B cell (primary cell): ENCODE results near the gene PRR4. TPM values are rescaled to one million over a fixed set of nuclear protein-coding genes. Genes with fewer than 3 reads are reported as not detected.

ENCODE experiments used
- ATAC-seq: fragments of 200-7000 bp; cut with Tn5 transposase; one replicate; pipeline ENCODE4 v1.10.0; 2021; ENCODE audit warnings: low read depth, mild to moderate bottlenecking, moderate number of reproducible peaks, moderate library complexity
- CTCF ChIA-PET: fragments of 350-600 bp; sonication (Branson Sonifier 250); formaldehyde crosslinking; loops from one replicate; lab custom pipeline; 2021; ENCODE audit warnings: antibody characterized with exemption, inconsistent platforms; lab: Charles Lee
- POLR2A ChIA-PET: fragments of 350-600 bp; sonication (Branson Sonifier 250); formaldehyde crosslinking; loops from one replicate; lab custom pipeline; 2021; ENCODE audit warnings: antibody characterized with exemption; lab: Charles Lee
- DNase-seq: peaks from one replicate; pipeline ENCODE4 v3.0.0; 2013
- H2AFZ ChIP-seq: 2 replicates; pipeline ENCODE4 v1.6.1; 2012; ENCODE audit warnings: mild to moderate bottlenecking, low read depth, low read length; ENCODE audit not compliant: insufficient read depth, poor library complexity, severe bottlenecking
- H3K27ac ChIP-seq, 2 donors: 1 replicate in 1 of 2; 2 replicates in 1 of 2; pipeline ENCODE4 v1.5.1; 2012 to 2013; ENCODE audit warnings: low read length in 2 of 2, mild to moderate bottlenecking in 2 of 2, moderate library complexity in 1 of 2
- H3K27me3 ChIP-seq, 4 experiments: fragments of 200-600 bp in 1 of 4; sonication (generic) in 1 of 4; replicated peaks in 1 of 4; 1 replicate in 2 of 4; 2 replicates in 2 of 4; pipeline versions ENCODE4 v1.6.1 to v1.7.0; 2013 to 2016; ENCODE audit warnings: low read length in 3 of 4, mild to moderate bottlenecking in 2 of 4, mixed read lengths in 1 of 4, moderate library complexity in 1 of 4; ENCODE audit not compliant: insufficient read depth in 4 of 4, control insufficient read depth in 3 of 4; ENCODE audit errors: control extremely low read depth in 1 of 4
- H3K36me3 ChIP-seq, 2 experiments: replicated peaks in 1 of 2; 1 replicate in 1 of 2; 2 replicates in 1 of 2; pipeline versions ENCODE4 v1.6.1 to v1.7.1; 2013; ENCODE audit warnings: low read length in 1 of 2; ENCODE audit not compliant: insufficient read depth in 2 of 2, control insufficient read depth in 1 of 2; ENCODE audit errors: control extremely low read depth in 1 of 2, extremely low read depth in 1 of 2
- H3K4me1 ChIP-seq, 2 donors: fragments of 200-600 bp in 1 of 2; sonication (generic) in 1 of 2; 1 replicate in 1 of 2; 2 replicates in 1 of 2; pipeline versions ENCODE4 v1.5.1 to v1.6.1; 2013 to 2017; ENCODE audit warnings: low read length in 2 of 2; ENCODE audit not compliant: control insufficient read depth in 2 of 2, insufficient read depth in 2 of 2
- H3K4me2 ChIP-seq: replicated peaks from 2 replicates; pipeline ENCODE3; 2012; ENCODE audit warnings: mild to moderate bottlenecking, low read depth, low read length; ENCODE audit not compliant: poor library complexity, severe bottlenecking
- H3K4me3 ChIP-seq, 5 experiments: fragments of 200-600 bp in 1 of 5; sonication (generic) in 1 of 5; 1 replicate in 3 of 5; 2 replicates in 2 of 5; pipeline versions ENCODE4 v1.5.1 to v1.7.0; 2011 to 2016; ENCODE audit warnings: low read length in 4 of 5, mild to moderate bottlenecking in 4 of 5, low read depth in 2 of 5, control low read depth in 1 of 5, moderate library complexity in 1 of 5; ENCODE audit not compliant: insufficient read depth in 1 of 5; ENCODE audit errors: control extremely low read depth in 1 of 5, extremely low read depth in 1 of 5
- H3K79me2 ChIP-seq: fragments of 200-600 bp; sonication (generic); one replicate; pipeline ENCODE4 v1.6.0; 2016; ENCODE audit warnings: low read length; ENCODE audit not compliant: control insufficient read depth, insufficient read depth
- H3K9ac ChIP-seq: fragments of 200-600 bp; sonication (generic); 2 replicates; pipeline ENCODE4 v1.6.1; 2017; ENCODE audit warnings: mild to moderate bottlenecking, low read length, moderate library complexity
- H3K9me3 ChIP-seq, 3 donors: one replicate each; pipeline versions ENCODE4 v1.6.1 to v1.7.1; 2013; ENCODE audit warnings: low read length in 2 of 3; ENCODE audit not compliant: control insufficient read depth in 2 of 3, insufficient read depth in 1 of 3; ENCODE audit errors: control extremely low read depth in 1 of 3
- H4K20me1 ChIP-seq: 2 replicates; pipeline ENCODE4 v1.6.0; 2012; ENCODE audit warnings: mild to moderate bottlenecking, low read length; ENCODE audit not compliant: insufficient read depth, control insufficient read depth, poor library complexity, severe bottlenecking
- H3K27ac Mint-ChIP-seq: one replicate; pipeline ENCODE4 v1.8.0; 2021; ENCODE audit warnings: mixed read lengths
- H3K27me3 Mint-ChIP-seq: one replicate; pipeline ENCODE4 v1.8.0; 2021; ENCODE audit warnings: mixed read lengths
- H3K4me1 Mint-ChIP-seq: one replicate; pipeline ENCODE4 v1.8.0; 2021; ENCODE audit warnings: mixed read lengths
- H3K4me3 Mint-ChIP-seq: one replicate; pipeline ENCODE4 v1.8.0; 2021; ENCODE audit warnings: mixed read lengths
- H3K9me3 Mint-ChIP-seq: one replicate; pipeline ENCODE4 v1.8.0; 2022; ENCODE audit warnings: mixed read lengths; ENCODE audit not compliant: insufficient read depth
- EZH2 ChIP-seq: IDR thresholded peaks from 2 replicates; pipeline ENCODE4 v1.6.1; 2012; ENCODE audit warnings: borderline replicate concordance, low read depth, mild to moderate bottlenecking, moderate library complexity, low read length; ENCODE audit not compliant: insufficient read depth, poor library complexity, severe bottlenecking
- WGBS: methylation state at CpG from one replicate; pipeline ENCODE4 v1.1.5; 2013; ENCODE audit warnings: missing lambda C conversion rate; ENCODE audit not compliant: insufficient coverage; 5-methylcytosine and 5-hydroxymethylcytosine counted together
- intact Hi-C: fragments of 100-400 bp; cut with micrococcal nuclease; formaldehyde crosslinking; loops from one replicate; pipeline ENCODE4 v1.10.0; 2022
- polyA plus RNA-seq: library from polyadenylated mRNA; depleted of rRNA; stranded (reverse); fragments of >200 nt; gene quantifications from 2 replicates; pipeline ENCODE4 v1.2.3, GENCODE V29; 2012
- total RNA-seq, 2 donors: library from RNA; stranded (reverse); fragments of 120-200 nt in 1 of 2; gene quantifications; 1 replicate in 1 of 2; 2 replicates in 1 of 2; pipeline versions ENCODE4 v1.2.3 to v1.2.4, GENCODE V29; 2013 to 2022
- TF ChIP-seq, protein P1 (sequence below): fragments of 200-600 bp; IDR thresholded peaks from one replicate; pipeline ENCODE4 v1.8.0; 2022; ENCODE audit warnings: antibody characterized with exemption, mild to moderate bottlenecking

The PRR4 gene
- total and polyA plus RNA-seq, 2 donors (not counting 1 experiment from before 2014, with no cell fraction given), result 1.8 to 1.9 TPM

DNA sequence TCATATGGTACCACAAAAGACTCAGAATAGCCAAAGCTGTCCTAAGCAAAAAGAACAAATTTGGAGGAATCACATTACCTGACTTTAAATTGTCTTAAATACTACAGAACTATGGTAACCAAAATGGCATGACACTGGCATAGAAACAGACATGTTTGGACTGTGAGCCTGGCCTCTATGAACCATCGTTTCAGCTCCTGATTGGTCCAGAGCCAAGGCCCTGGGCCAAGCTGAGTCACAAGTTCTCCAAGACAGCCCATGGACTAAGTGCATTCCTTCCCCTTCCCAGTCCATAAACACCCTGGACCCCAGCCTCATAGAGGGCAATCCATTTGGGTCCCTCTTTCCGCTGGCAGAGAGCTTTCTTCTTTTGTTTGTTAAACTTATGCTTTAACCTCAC lies 12.1 kb upstream of the PRR4 start:
- intact Hi-C loops, result no loop called here
- ChIA-PET POLR2A (no interaction called here), CTCF (no interaction called here)
- no peaks in the 10 kb centered on the region for H3K4me1 Mint-ChIP-seq
- H3K9me3 ChIP-seq, result peaks cover 0 to 27% (median 18%) of the 10 kb centered on the region in 3 donors
- TF ChIP-seq EZH2, result no peak
- TF ChIP-seq, protein P1, sequence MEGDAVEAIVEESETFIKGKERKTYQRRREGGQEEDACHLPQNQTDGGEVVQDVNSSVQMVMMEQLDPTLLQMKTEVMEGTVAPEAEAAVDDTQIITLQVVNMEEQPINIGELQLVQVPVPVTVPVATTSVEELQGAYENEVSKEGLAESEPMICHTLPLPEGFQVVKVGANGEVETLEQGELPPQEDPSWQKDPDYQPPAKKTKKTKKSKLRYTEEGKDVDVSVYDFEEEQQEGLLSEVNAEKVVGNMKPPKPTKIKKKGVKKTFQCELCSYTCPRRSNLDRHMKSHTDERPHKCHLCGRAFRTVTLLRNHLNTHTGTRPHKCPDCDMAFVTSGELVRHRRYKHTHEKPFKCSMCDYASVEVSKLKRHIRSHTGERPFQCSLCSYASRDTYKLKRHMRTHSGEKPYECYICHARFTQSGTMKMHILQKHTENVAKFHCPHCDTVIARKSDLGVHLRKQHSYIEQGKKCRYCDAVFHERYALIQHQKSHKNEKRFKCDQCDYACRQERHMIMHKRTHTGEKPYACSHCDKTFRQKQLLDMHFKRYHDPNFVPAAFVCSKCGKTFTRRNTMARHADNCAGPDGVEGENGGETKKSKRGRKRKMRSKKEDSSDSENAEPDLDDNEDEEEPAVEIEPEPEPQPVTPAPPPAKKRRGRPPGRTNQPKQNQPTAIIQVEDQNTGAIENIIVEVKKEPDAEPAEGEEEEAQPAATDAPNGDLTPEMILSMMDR, result no peak
- no peaks in the 10 kb centered on the region for H3K79me2 ChIP-seq
- H3K27me3 ChIP-seq, result no peaks in the 10 kb centered on the region
- H3K36me3 ChIP-seq, result peaks cover 3 to 12% of the 10 kb centered on the region in 2 experiments
- WGBS, result 100% methylated on average over 2 of the region's 2 CpGs
- no peak overlapping the region for H3K4me3 ChIP-seq
- no peak overlapping the region for H3K4me2 ChIP-seq
- H3K9me3 Mint-ChIP-seq, result peaks cover 22% of the 10 kb centered on the region
- H3K4me3 Mint-ChIP-seq, result no peak overlapping the region
- H4K20me1 ChIP-seq, result no peaks in the 10 kb centered on the region
- H2AFZ ChIP-seq, result no peak overlapping the region
- ATAC-seq (no peak), DNase-seq (no peak)
- no peak overlapping the region for H3K9ac ChIP-seq
- no peaks in the 10 kb centered on the region for H3K4me1 ChIP-seq
- no peak overlapping the region for H3K27ac Mint-ChIP-seq
- no peak overlapping the region for H3K27ac ChIP-seq
- no peaks in the 10 kb centered on the region for H3K27me3 Mint-ChIP-seq

DNA sequence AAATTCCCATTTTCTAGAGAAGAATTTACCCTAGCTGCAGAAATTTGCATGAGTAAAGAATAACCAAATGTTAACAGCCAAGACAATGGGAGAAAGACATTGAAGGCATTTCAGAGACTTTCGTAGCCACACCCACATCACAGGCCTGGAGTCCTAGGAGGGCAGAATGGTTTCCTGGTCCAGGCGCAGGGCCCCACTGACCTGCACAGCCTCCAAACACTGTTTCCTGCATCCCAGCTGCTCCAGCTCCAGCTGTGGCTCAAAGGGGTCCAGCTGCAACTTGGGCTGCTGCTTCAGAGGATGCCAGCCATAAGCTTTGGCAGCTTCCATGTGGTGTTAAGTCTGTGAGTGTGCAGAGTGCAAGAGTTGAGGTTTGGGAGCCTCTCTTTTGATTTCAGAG lies 6.5 kb upstream of the PRR4 start:
- Histone ChIP-seq H3K9ac (no peak overlapping the region), H3K27me3 (no peaks in the 10 kb centered on the region), H3K4me1 (no peaks in the 10 kb centered on the region), H3K36me3 (peaks cover 3 to 16% of the 10 kb centered on the region in 2 experiments), H3K27ac (no peak overlapping the region), H3K9me3 (peaks cover 1 to 33% (median 22%) of the 10 kb centered on the region in 3 donors), H3K4me3 (no peak overlapping the region), H3K79me2 (no peaks in the 10 kb centered on the region), H3K4me2 (no peak overlapping the region), H2AFZ (no peak overlapping the region), H4K20me1 (no peaks in the 10 kb centered on the region)
- ATAC-seq (no peak), DNase-seq (no peak)
- intact Hi-C loops, result no loop called here
- TF ChIP-seq, protein P1, result no peak
- CTCF ChIA-PET, result no interaction called here
- Mint-ChIP-seq H3K9me3 (peaks cover 10% of the 10 kb centered on the region), H3K4me3 (no peak overlapping the region), H3K4me1 (no peaks in the 10 kb centered on the region), H3K27me3 (no peaks in the 10 kb centered on the region), H3K27ac (no peak overlapping the region)
- POLR2A ChIA-PET, result no interaction called here
- WGBS, result 100% methylated on average over 2 of the region's 2 CpGs
